Brain microvascular endothelial cell (primary cell): ENCODE results near the gene SERINC4.
"Not testable (repeated sequence)": the region's sequence is repeated elsewhere in the genome, so short reads cannot be mapped to it uniquely, and the experiment has no call there.

Experiments
- DNase-seq: peaks from one replicate; pipeline ENCODE4 v3.0.0-alpha.2; 2020
- H3K27ac ChIP-seq: fragments of 250-450 bp; sonication (Bioruptor Pico); 2 replicates; pipeline ENCODE4 v1.5.1; 2020; ENCODE audit warnings: mild to moderate bottlenecking, moderate library complexity
- H3K27me3 ChIP-seq: fragments of 250-450 bp; sonication (Bioruptor Pico); replicated peaks from 2 replicates; pipeline ENCODE4 v1.5.1; 2020; ENCODE audit warnings: mild to moderate bottlenecking
- H3K36me3 ChIP-seq: fragments of 250-450 bp; sonication (Bioruptor Pico); replicated peaks from 2 replicates; pipeline ENCODE4 v1.5.1; 2020; ENCODE audit warnings: mild to moderate bottlenecking
- H3K4me3 ChIP-seq: 2 replicates; pipeline ENCODE4 v1.5.1; 2011; ENCODE audit warnings: low read depth, mild to moderate bottlenecking, control low read depth, low read length, moderate library complexity
- CTCF ChIP-seq: IDR thresholded peaks from 2 replicates; pipeline ENCODE4 v1.5.1; 2011; ENCODE audit warnings: low read depth, mild to moderate bottlenecking, moderate library complexity, low read length, control low read depth, inconsistent platforms; ENCODE audit errors: missing control alignments
- in situ Hi-C: cut with HindIII; loops from 2 replicates; pipeline ENCODE4 v1.10.0; 2017; ENCODE audit warnings: low sequenced_read_pairs, low pct_ligation_motif_present

Gene SERINC4

GRCh38 chr15:43808960-43809678, 9.1 kb upstream of the SERINC4 start:
- Histone ChIP-seq H3K4me3 (no peak overlapping the region), H3K27me3 (no peaks in the 10 kb centered on the region), H3K36me3 (peaks cover 74% of the 10 kb centered on the region), H3K27ac (no peak overlapping the region)
- in situ Hi-C loops: no loop called here
- TF ChIP-seq CTCF: no peak
- no peak for DNase-seq

GRCh38 chr15:43808435-43808950, 8.5 kb upstream of the SERINC4 start:
- Histone ChIP-seq H3K4me3 (no peak overlapping the region), H3K27ac (no peak overlapping the region), H3K27me3 (no peaks in the 10 kb centered on the region), H3K36me3 (peaks cover 73% of the 10 kb centered on the region)
- in situ Hi-C loops: no loop called here
- TF ChIP-seq CTCF: no peak
- DNase-seq: no peak

GRCh38 chr15:43802676-43803075, 2.7 kb upstream of the SERINC4 start:
- H3K4me3 ChIP-seq, in situ Hi-C loops, DNase-seq, H3K27ac ChIP-seq, H3K27me3 ChIP-seq: not testable (repeated sequence)
- peaks cover 64% of the 10 kb centered on the region for H3K36me3 ChIP-seq

GRCh38 chr15:43800286-43801141, 494 bp upstream of the SERINC4 start, which contains the start of gene HYPK:
TSS of gene HYPK (plus strand) at chr15:43800599. CDS start at chr15:43800623, 24 bp downstream.
- peaks cover 65% of the 10 kb centered on the region for H3K36me3 ChIP-seq

GRCh38 chr15:43799209-43799944, 643 bp downstream of the SERINC4 start:
- peaks cover 69% of the 10 kb centered on the region for H3K36me3 ChIP-seq
- H3K27me3 ChIP-seq: no peaks in the 10 kb centered on the region
- in situ Hi-C loops: no loop called here
- H3K4me3 ChIP-seq: no peak overlapping the region
- no peak overlapping the region for H3K27ac ChIP-seq
- TF ChIP-seq CTCF: no peak
- no peak for DNase-seq

More at GRCh38 chr15:43800286-43801141, 494 bp upstream of the SERINC4 start, which contains the start of gene HYPK:
- Histone ChIP-seq H3K27me3 (no peaks in the 10 kb centered on the region), H3K4me3 (peak within 1 kb of the TSS; percentile 97), H3K27ac (peak within 1 kb of the TSS; percentile 63)
- peak; percentile 89 for DNase-seq
- no peak for TF ChIP-seq CTCF
- in situ Hi-C loops: no loop called here

GRCh38 chr15:43796566-43796965, 3.5 kb downstream of the SERINC4 start:
- no peak for DNase-seq
- in situ Hi-C loops: no loop called here
- no peak overlapping the region for H3K27ac ChIP-seq
- no peak overlapping the region for H3K4me3 ChIP-seq
- H3K36me3 ChIP-seq: peaks cover 63% of the 10 kb centered on the region
- TF ChIP-seq CTCF: no peak
- H3K27me3 ChIP-seq: no peaks in the 10 kb centered on the region
